ENCODE data around the gene CCDC90B.

DNA sequence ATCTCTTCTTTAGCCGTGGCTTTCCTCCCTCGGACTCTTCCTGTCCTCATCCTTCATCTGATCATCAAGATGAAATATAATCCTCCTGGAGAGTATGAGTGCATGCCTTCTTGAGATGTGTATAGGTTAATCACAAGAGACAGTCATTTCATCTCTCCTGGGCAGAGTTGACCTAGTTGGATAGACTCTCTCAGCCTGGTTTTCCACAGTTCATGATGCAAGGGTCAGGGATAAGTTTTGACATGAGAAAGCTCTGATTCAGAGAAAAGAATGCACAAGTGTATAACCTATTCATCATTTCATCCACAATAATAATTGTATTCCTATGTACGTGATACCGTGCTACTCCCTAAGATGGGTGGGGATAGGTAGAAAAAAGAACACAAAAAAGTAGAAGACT is 33.2 kb upstream of the CCDC90B start:
- TF ChIP-seq POLR2A (IDR thresholded peaks at IDR 0.05; ENCODE audit: low read depth, low read length): no peak
- TF ChIP-seq TAF1 (IDR thresholded peaks at IDR 0.05; ENCODE audit: low read depth, low read length): no peak
- no peak for TF ChIP-seq POU2F2 (IDR thresholded peaks at IDR 0.05; ENCODE audit: low read depth, low read length)
